ENCODE measurements around the gene DKK2.
"Not testable (repeated sequence)": the region's sequence is repeated elsewhere in the genome, so short reads cannot be mapped to it uniquely, and the experiment has no call there.

DKK2 gene

DNA sequence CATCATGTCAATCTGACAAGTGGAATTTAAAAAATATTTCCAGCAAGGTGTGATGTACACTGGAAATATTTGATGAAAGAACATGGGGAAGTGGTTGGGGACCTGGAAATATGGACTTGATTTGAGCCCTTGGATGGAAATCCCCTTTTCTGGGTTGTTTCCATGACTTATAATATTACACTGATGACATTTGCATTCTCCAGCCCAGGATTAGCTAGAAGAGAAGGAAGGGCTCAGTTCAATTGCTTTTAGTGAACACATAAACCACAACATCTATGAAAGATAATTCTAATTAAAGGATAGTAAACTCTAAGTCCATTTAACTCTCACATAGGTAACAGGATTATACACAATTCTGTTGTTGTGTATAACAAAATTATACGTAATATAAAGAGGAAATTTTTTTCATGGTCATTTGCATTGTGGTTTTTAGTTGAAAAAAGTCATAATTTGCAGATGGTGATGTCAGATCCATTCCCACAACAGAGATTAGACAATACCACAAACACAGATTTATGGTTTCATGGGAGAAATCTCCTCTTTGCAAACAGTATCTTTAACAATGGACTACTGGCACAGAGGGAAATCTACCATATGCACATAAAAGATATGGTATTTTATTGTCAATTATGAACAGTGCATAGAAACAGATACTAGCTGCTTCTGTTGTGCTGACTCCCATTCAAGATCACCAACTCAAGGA, 126.5 kb downstream of the DKK2 start:
- no peak for DNase-seq (ENCODE audit: low read depth in 2 of 2)

DNA sequence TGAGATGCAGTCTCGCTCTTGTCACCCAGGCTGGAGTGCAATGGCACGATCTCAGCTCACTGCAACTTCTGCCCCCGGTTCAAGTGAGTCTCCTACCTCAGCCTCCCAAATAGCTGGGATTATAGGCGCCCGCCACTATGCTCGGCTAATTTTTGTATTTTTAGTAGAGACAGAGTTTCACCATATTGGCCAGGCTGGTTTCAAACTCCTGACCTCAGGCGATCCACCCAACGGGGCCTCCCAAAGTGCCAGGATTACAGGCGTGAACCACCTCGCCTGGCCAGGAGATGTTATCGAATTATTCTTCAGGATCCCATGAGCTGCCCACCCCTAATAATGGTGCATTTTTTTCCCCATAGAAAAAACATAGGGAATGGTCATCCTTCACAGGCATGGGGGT, 128.1 kb downstream of the DKK2 start:
- DNase-seq (ENCODE audit: low read depth in 2 of 2): not testable (repeated sequence)

DNA sequence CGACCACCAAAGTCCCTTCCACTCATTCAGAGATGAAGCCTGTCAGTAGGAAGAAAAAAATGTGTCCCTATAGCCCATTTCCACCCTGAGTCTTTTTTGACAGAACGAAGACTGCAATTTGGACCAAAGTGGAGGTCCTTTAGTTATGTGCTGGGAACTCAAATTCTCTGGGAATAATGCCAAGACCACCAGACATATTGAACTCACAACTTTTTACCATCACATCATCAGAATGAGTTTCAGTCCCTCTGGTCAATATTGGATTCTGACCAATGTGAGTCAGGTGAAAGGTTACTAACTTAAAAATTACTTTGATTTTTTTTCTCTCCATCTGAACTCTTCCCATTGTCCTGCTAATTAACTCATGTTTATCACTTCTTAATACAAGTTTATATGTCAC, 128.9 kb downstream of the DKK2 start:
- DNase-seq (ENCODE audit: low read depth in 2 of 2): no peak

DNA sequence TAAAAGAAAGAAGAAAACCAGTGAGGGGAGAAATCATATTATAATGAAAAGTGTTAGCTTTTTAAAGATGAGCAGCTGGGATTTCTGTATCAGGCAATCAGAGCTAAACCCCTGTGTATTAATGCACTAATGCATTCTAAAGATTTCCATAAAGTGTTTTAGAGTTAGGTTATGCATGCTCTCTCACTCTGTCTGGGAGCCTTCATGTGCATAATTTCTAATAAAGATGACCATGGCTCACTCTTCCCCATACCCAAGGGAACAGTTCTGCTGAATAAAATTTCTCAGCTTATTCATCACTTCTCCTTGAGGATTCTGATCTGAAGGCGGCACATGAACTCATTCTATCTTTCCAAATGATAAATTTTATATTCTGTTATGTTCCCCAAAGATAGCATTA, 129.4 kb downstream of the DKK2 start:
- DNase-seq (ENCODE audit: low read depth in 2 of 2): no peak

DNA sequence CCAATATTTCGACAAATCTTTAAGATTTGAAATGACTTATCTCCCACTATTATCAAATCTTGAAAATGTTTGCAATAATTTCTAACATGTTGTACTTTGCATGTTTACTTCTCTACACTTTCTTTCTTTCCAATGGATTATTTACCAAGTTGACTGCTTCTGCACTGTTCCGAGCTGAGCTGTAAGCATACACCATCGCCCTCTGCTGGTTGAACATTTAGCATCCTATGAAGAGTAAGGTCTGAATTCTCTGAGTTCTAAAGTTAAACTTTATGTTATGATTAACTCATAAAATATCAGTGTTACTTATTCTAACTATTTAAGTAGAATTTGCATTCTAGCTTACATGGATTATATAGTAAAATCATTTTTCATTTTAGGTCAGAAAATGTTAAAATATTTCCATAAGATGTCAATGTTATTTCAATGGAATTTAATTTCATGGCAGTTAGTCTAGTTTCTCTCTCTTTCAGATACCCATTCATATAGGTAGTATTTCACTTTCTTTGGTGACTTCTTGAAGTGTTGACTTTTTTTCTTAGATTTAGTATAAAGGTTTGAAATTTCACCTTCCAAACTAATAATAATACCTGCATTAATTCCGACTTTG, 137.4 kb downstream of the DKK2 start:
- no peak for DNase-seq (ENCODE audit: low read depth in 2 of 2)

DNA sequence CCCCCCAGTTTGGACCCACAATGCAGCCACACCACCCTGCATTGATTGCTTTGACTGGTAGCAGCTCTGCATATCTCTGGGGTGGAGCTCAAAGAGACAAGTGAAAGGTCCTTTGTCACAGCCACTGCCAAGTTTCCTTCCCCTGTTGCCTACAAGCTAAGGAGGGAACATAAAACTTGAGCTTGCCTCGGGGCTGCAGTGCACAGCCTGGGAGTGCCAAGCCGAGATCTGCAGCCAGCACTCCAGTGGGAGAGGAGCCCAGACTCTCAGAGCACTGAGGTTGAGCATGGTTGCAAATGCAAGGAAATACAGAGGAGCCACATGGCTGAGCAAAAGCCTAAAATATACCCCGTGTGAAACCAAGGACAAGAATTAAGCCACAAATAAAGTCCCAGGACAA, 142.2 kb downstream of the DKK2 start:
- DNase-seq (ENCODE audit: low read depth in 2 of 2): no peak

DNA sequence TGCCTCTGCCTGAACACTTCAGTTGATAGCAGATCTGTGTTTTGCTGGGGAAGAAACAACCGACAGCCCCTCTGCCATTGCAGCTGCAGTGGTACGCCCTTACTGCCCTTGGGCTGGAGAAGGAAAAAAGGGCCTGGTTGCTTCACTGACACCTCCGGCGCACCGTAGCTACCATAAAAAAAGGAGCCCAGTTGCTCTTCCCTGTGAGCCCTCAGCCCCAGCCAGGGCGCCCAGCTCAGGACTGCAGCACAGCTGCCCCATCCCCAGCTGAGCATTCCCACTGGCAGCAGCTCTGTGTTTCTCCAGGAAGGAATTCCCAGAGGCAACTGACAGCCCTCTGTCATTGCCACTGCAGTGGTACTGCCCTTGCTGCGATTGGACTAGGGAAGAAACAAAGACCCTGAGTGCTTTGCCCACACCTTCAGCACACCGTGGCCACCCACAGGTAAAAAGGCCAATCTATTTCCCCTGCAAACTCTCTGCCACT, 142.7 kb downstream of the DKK2 start:
- no peak for DNase-seq (ENCODE audit: low read depth in 2 of 2)

DNA sequence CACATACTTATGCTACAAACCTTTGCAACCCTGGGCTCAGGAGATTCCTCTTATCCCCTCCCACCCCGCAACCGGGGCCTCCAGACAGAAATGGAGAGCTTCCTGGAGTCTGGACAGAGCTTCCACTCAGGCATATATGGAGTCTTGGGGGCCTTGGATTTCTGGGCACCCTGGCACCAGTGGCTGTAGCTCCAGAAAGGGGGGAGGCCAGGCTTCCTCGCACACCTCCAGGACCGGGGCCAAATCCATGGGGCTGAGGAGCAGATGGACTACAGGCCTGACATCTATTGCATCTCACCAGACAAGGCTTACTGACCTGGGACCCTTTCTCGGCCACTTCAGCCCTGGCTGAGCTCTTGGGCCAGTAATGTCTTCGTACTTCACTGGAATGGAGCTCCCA, 143.3 kb downstream of the DKK2 start:
- DNase-seq (ENCODE audit: low read depth in 2 of 2): no peak

DNA sequence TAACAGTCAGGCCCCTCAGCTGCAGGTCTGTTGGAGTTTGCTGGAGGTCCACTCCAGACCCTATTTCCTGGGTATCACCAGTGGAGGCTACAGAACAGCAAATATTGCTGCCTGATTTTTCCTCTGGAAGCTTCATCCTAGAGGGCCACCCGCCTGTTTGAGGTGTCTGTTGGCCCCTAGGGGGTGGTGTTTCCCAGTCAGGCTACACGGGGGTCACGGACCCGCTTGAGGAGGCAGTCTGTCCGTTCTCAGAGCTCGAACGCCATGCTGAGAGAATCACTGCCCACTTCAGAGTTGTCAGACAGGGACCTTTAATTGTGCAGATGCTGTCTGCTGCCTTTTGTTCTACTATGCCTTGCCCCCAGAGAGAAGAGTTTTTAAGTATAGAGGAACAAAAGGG, 160.8 kb downstream of the DKK2 start:
- no peak for DNase-seq (ENCODE audit: low read depth in 2 of 2)
